Measurements from ENCODE around the gene HADHA. TPM values are rescaled to one million over a fixed set of nuclear protein-coding genes. Genes with fewer than 3 reads are reported as not detected.

Gene HADHA
- total RNA-seq, 1 experiment from 2014 or later = 218 TPM

GRCh38 chr2:26203906-26204305, 40.5 kb downstream of the HADHA start:
- in situ Hi-C loops (cut with HindIII; ENCODE audit: low pct_unique_long_range_greater_than_20kb, low sequenced_read_pairs) = no loop called here
- no peak for DNase-seq (ENCODE audit: low read depth)

- in situ Hi-C loops (cut with HindIII; ENCODE audit: low pct_unique_long_range_greater_than_20kb, low sequenced_read_pairs) = no loop called here
- no peak for DNase-seq (ENCODE audit: low read depth)
These were observed 41.4 kb downstream of the HADHA start for GRCh38 chr2:26202981-26203490.

DNA sequence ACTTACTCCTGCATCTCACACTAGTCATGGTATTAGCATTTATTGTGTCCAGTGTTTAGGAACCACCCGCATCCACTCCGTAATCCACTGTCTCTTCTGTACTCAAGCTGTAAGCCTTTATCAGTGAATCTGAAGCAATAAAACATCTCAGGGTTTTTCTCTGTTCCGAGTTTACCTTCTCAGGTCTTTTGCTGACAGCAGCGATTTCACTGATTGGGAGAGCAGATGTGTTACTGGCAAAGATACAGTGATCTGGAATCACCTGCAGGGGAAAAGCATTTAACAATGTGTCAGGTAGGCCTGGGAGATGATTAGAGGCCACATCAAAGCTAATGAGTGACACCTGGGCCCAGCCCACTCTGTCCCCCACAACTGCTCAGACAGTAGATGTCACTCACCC, 46.9 kb downstream of the HADHA start:
- in situ Hi-C loops (cut with HindIII; ENCODE audit: low pct_unique_long_range_greater_than_20kb, low sequenced_read_pairs) = no loop called here
- DNase-seq (ENCODE audit: low read depth) = no peak

DNA sequence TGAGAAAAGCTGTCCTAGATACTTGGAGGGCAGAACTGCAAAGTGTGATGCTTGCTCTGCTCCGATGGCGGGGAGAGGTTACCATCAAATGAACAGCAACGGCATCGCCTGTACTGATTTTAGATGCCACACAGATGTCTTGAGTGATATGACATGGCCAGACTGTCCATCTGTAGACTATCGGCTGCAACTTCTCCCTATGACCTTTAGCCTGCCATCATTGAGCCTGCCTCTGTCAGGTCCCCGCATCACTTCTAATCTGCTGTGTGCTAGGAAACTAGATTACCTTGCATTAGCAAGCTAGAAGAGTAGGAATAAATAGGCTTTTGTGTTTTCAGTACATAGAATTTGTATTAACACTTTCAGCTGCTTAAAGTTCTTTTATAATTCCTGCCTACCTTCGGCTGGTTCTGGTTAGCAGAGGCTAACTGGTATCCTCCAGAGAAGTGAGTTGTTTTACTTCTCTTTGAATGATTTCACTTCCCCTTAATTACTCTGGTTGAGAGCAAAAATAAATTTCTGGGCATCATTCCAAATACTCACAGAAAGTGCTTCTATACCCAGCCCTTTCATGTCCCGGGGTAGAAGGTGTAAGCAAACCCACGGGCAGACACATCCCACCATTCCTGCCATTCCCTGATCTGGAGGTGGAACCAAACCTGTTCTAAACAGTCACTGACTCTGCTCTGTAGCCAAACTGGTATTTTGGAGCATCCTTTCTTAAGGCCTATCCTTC, 47.6 kb downstream of the HADHA start:
- DNase-seq (ENCODE audit: low read depth) = no peak
- in situ Hi-C loops (cut with HindIII; ENCODE audit: low pct_unique_long_range_greater_than_20kb, low sequenced_read_pairs) = no loop called here

DNA sequence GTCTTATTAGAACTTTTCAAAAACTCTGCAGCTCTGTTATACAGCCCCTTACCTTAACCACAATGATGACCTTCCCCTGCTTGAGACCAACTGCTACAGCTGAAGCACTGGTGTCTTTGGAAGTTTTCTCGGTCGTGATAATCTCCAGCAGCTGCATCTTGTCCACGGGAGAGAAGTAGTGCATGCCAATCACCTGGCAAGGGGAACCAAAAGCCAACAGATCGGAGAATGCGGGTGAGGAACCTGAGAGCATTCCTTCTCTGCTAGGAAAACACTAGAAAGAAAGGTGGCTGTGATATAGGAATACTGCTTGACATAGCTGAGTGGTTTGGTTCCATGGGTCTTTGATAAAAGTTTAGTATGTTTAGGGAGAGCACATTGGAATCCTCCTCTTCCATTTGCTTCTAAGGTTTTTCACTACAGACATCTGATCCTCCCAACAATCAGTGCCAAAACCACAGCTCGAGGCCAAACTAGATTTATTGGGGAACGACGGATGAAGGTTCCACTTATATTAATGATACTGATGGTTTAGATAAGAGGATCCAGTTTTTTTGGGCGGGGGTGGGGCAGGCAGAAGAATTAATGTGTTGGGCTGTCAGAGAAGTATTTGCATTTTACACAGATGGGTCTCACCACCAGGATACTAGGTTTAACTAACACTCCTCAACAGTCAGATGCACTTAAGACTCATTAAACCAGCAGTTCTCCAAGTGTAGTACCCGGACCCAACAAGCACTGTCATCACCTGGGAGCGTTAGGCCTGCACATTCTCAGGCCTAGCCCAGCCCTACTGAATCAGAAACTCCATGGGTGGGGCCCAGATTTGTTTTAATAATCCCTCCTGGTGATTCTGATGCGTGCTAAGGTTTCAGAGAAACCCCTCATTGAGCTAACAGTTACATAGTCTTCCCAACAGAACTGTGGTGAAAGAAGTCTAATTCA, 49.1 kb downstream of the HADHA start:
- DNase-seq (ENCODE audit: low read depth) = no peak
- in situ Hi-C loops (cut with HindIII; ENCODE audit: low pct_unique_long_range_greater_than_20kb, low sequenced_read_pairs) = no loop called here

DNA sequence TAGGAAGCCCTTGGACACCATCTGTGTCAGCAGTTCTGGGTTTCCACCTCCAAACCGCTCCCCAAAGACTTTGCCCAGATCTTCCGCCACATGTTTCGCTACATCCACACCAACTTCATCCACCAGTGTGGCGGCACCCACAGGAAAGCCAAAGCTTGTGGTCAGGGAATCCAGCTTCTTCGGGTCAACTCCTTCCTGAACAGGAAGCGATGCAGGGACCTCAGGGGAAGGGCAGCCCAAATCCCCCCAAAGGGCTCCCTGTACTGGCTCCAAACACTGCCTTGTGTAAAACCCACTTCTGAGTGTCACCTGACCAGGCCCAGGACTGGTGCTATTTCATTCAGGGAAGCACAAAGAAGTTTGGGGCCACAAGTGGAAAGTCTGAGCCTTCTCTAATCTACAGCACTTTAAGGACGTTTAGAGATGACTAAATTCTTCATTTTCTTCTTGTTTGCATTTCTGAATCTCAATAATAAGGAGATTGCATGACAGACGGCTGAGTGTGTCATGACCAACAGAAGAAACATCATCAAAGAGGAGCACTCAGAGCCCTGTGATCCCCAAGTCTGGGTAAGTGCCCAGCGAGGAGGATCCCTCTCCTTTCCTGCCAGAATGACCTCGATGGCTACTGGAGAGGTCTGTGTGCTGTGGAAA, 50.7 kb downstream of the HADHA start:
- in situ Hi-C loops (cut with HindIII; ENCODE audit: low pct_unique_long_range_greater_than_20kb, low sequenced_read_pairs) = no loop called here
- no peak for DNase-seq (ENCODE audit: low read depth)

DNA sequence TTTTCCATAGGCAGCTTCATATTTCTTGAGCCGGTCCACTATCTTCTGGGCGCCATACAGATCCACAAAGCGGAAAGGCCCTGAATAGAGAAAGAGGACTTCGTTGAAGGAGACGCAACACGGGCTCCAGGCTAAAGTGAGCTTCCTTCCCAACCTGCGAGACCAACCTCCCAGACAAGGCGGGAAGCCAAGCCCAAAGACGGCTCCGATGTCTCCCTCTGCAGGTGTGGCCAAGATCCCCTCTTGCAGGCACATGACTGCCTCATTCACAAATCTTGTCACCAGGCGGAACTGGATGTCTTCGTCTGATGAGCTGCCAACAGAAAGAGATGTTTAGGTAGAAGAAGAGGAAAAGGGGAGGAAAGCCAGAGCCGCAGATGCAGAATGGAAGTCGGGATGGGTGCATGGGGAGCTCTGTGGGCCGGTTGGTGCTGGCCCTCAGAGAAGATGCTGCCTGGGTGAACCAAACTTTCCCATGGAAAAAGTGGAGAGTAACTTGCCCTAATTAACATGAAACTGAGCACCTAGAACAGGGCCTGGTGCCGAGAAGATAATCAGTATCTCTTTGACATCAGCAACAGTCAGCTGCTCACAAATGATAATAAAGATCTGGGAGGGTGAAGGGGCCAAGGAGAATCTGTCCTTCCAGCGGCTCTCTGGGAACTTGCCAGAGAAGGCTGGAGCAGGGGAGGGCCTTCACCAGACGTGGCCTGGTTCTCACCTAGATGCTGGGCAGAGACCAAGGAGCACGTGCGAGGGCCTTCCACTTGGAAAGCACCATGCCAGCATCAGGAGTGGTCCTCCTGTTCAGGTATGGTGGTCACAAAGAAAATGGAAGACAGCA, 52.9 kb downstream of the HADHA start:
- in situ Hi-C loops (cut with HindIII; ENCODE audit: low pct_unique_long_range_greater_than_20kb, low sequenced_read_pairs) = no loop called here
- no peak for DNase-seq (ENCODE audit: low read depth)

DNA sequence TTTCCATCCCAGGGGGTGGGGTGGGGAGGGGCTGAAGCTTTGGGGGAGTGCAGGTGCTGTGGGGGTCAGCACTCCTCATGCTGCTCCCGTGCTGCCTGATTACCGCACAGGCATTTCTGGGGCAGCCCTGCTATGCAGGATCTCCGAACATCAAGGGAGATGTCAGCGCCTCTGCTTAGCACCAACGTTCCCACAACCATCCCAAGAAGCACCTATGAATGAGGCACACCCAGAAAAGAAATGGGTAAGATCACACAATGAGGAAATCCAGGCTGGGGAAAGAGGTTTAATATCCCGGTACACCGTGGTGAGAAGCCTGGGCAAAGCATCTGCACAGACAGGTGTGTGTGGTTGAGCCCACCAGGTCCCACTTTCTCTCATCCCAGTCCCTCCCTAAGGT, 54.1 kb downstream of the HADHA start:
- in situ Hi-C loops (cut with HindIII; ENCODE audit: low pct_unique_long_range_greater_than_20kb, low sequenced_read_pairs) = no loop called here
- no peak for DNase-seq (ENCODE audit: low read depth)

- in situ Hi-C loops (cut with HindIII; ENCODE audit: low pct_unique_long_range_greater_than_20kb, low sequenced_read_pairs) = no loop called here
- no peak for DNase-seq (ENCODE audit: low read depth)
These were observed 54.7 kb downstream of the HADHA start for GRCh38 chr2:26189751-26190150.

- no peak for DNase-seq (ENCODE audit: low read depth)
- in situ Hi-C loops (cut with HindIII; ENCODE audit: low pct_unique_long_range_greater_than_20kb, low sequenced_read_pairs) = no loop called here
These were observed 55.3 kb downstream of the HADHA start for GRCh38 chr2:26189123-26189522.

GRCh38 chr2:26187537-26188104, 56.8 kb downstream of the HADHA start:
- in situ Hi-C loops (cut with HindIII; ENCODE audit: low pct_unique_long_range_greater_than_20kb, low sequenced_read_pairs) = no loop called here
- no peak for DNase-seq (ENCODE audit: low read depth)

GRCh38 chr2:26187114-26187513, 57.3 kb downstream of the HADHA start:
- no peak for DNase-seq (ENCODE audit: low read depth)
- in situ Hi-C loops (cut with HindIII; ENCODE audit: low pct_unique_long_range_greater_than_20kb, low sequenced_read_pairs) = no loop called here

GRCh38 chr2:26185954-26186770, 58.3 kb downstream of the HADHA start:
- DNase-seq (ENCODE audit: low read depth) = no peak
- in situ Hi-C loops (cut with HindIII; ENCODE audit: low pct_unique_long_range_greater_than_20kb, low sequenced_read_pairs) = no loop called here

DNA sequence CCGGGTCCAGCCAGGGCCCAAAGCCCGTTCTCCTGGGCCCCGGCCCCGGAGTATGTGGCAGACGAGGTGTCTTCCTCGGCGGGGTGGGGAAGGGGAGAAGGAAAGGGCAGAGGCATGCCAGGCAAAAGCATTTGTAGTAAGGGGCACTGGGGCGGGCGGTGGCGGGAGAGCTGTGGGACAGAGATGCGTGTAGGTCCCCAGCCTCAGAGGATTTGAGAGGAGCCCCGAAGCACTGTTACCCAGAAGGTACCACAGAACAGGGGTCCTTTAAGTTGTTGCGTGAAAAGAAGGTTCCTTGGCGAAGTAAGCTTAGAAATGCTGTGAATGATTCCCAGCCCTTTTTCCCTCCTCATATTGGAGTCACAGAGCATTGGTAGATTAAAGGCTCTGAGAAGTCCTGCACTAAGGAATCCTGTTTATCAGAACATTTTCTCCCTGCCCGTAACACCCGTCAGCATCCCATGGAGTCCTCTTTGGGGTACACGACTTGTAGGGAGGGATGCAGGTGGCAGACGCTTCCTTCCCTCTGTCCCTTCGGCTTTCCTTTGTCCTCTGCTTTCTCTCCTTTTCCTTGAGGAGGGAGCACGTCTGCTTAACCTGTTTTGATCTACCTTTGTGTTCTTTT, 59.0 kb downstream of the HADHA start:
- in situ Hi-C loops (cut with HindIII; ENCODE audit: low pct_unique_long_range_greater_than_20kb, low sequenced_read_pairs) = no loop called here
- no peak for DNase-seq (ENCODE audit: low read depth)

DNA sequence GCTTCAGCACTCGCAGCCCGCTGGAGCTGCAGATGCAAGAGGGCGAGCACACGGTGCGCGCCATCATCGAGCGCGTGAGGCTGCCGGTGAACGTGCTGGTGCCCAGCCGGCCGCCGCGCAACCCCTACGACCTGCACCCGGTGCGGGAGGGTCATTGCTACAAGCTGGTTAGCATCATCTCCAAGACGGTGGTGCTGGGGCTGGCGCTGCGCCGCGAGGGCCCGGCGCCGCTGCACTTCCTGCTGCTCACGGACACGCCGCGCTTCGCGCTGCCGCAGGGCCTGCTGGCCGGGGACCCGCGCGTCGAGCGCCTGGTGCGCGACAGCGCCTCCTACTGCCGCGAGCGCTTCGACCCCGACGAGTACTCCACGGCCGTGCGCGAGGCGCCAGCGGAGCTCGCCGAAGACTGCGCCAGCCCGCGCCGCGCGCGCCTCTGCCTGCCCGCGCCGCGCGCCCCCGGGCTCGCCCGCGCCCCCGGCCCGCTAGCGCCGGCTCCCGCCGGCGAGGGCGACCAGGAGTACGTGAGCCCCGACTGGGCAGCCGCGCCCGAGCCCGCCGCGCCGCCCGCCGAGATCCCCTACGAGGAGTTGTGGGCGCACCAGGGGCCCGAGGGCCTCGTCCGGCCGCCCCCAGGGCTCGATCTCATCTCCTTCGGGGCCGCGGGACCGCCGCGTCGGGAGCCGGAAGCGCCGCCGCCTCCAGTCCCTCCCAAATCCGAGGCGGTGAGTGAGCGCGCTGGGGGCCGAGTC, 59.7 kb downstream of the HADHA start:
- DNase-seq (ENCODE audit: low read depth) = peak; percentile 61
- in situ Hi-C loops (cut with HindIII; ENCODE audit: low pct_unique_long_range_greater_than_20kb, low sequenced_read_pairs) = no loop called here

DNA sequence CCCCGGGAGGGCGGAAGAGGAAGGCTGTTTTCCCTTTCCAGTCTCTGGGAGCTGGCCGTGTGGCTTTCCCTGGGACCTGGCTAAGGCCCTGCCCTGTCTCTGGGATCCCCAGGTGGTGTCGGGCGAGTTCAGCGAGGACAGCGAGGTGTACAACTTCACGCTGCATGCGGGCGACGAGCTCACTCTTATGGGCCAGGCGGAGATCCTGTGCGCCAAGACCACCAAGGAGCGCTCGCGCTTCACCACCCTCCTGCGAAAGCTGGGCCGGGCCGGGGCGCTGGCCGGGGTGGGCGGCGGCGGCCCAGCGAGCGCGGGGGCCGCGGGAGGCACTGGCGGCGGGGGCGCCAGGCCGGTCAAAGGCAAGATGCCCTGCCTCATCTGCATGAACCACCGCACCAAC, 60.3 kb downstream of the HADHA start:
- DNase-seq (ENCODE audit: low read depth) = no peak
- in situ Hi-C loops (cut with HindIII; ENCODE audit: low pct_unique_long_range_greater_than_20kb, low sequenced_read_pairs) = no loop called here

Data from Caki2 (cell line).